ENCODE data around the gene CCDC85B. TPM values are rescaled to one million over a fixed set of nuclear protein-coding genes. Genes with fewer than 3 reads are reported as not detected.

CCDC85B gene
- total RNA-seq, 1 experiment from 2014 or later: 14.7 TPM

DNA sequence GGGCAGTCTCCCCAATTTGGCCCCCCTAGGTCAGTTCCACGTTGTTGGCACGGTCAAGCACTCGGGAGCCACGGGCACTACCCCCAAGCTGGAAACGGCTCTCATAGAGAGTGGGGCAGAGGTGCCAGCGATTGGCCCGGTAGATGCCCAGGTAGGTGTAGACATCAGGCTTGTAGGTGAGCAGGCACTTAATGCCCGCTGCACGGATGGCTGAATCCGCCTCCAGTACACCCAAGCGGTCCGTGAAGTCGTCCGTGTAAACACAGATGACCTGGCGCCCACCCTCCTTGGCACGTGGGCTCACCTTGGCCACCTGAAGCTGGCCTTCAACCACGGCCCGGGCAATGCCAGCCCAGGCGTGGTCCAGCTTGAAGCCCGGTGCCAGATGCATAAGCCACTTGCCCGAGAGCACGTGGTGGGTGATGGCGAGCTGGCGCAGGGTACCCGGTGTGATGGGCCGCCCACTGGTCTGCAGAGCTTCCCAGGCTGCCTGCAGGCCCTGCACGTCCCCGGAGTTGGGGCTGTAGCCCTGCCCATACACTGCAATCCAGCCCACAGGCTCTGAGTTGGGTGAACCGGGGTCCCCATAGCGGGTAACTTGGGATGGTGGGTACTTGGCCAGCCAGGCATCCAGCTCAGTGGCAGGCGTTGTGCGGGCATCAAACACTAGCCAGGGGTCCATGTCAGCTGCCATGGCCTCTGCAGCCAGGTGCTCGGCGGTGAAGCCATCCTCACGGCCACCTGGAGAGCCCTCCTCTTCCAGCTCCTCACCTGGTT lies 27.1 kb downstream of the CCDC85B start:
- Mint-ChIP-seq H3K4me1 (ENCODE audit: low read depth, unreplicated experiment) (no peaks in the 10 kb centered on the region), H3K27ac (ENCODE audit: unreplicated experiment) (peak overlapping the region; percentile 68), H3K36me3 (ENCODE audit: insufficient read depth, unreplicated experiment) (peaks cover 19% of the 10 kb centered on the region), H3K4me3 (ENCODE audit: unreplicated experiment) (peak overlapping the region; percentile 90), H3K9me3 (ENCODE audit: unreplicated experiment) (no peaks in the 10 kb centered on the region), H3K27me3 (ENCODE audit: insufficient read depth, unreplicated experiment) (no peaks in the 10 kb centered on the region)
- no peaks in the 10 kb centered on the region; the same call in 1 of the 2 replicates for H3K36me3 ChIP-seq (ENCODE audit: control insufficient read depth, insufficient read depth, low read length)
- intact Hi-C loops (cut with micrococcal nuclease; ENCODE audit: unreplicated experiment): loop anchor here (2.0 to 5.0 kb wide), 2 partner anchors 27 to 45 kb away; partner anchors contain the start of genes CCDC85B and SART1
- no peaks in the 10 kb centered on the region for H3K27me3 ChIP-seq (replicated peaks; ENCODE audit: control insufficient read depth, insufficient read depth, low read length)
- TF ChIP-seq, protein P1, sequence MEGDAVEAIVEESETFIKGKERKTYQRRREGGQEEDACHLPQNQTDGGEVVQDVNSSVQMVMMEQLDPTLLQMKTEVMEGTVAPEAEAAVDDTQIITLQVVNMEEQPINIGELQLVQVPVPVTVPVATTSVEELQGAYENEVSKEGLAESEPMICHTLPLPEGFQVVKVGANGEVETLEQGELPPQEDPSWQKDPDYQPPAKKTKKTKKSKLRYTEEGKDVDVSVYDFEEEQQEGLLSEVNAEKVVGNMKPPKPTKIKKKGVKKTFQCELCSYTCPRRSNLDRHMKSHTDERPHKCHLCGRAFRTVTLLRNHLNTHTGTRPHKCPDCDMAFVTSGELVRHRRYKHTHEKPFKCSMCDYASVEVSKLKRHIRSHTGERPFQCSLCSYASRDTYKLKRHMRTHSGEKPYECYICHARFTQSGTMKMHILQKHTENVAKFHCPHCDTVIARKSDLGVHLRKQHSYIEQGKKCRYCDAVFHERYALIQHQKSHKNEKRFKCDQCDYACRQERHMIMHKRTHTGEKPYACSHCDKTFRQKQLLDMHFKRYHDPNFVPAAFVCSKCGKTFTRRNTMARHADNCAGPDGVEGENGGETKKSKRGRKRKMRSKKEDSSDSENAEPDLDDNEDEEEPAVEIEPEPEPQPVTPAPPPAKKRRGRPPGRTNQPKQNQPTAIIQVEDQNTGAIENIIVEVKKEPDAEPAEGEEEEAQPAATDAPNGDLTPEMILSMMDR (IDR thresholded peaks at IDR 0.05; ENCODE audit: insufficient read depth in 1 of 2, low read depth in 1 of 2, low read length in 1 of 2, severe bottlenecking in 1 of 2, unreplicated experiment in 1 of 2): no peak
- POLR2A ChIA-PET: interaction anchor here (0.5 to 0.6 kb wide), 2 partner anchors 16 to 29 kb away, joined by 3 to 5 read pairs; partner anchors contain the start of gene FIBP
- no TSS peak for BruUV-seq (replicated peaks)
- H3K4me3 ChIP-seq (ENCODE audit: low read depth, low read length): peak overlapping the region; percentile 84
- H3K9me3 ChIP-seq: no peaks in the 10 kb centered on the region
- CTCF ChIA-PET: interaction anchor here (1.6 kb wide), 1 partner anchor 29 kb away, joined by 8 read pairs; the partner anchor contains the start of gene FIBP
- DNase-seq: no peak
- peaks cover 15% of the 10 kb centered on the region for H3K4me1 ChIP-seq

DNA sequence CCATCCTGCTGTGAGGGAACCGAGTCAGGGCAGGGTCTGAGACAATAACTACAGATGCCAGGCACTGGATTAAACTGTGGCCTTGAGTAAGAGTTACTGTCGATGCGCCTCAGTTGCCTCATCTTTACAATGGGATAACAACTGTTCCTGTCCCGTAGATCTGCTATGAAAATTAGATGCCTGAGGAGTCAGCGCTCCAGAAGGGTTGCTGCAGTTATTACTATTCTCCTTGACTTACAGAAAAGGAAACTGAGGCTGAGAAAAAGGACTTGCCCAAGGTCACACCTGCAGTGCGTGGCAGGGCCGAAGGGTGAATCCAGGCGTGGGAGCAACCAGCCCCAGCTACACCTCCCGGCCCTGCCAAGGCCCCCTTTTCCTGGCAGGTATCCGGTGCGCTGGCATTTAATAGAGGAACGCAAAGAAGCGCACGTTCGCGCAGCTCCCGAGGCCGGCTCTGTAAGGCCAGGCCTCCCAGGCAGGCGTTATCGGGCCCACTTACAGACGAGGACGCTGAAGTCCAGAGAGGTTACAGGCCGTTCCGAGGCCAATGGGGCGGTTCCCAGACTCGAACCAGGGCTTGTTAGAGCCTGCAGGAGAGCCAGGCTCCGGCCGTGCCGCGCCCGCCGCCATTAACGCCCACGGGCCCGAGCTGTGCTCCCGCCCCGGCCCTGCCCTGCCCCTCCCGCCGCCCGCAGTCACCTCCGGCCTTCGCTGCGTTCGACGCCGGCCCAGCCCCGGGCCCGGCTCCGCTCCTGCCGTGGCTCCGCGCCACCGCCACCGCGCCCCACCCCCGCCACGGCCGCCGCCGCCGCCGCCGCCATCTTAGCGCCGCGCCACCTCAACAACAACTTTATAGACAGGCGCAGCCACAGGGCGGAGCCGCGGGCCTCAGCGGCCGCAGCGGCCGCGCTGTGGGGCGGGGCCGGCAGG lies 28.0 kb downstream of the CCDC85B start, which contains the start of gene C11orf68:
Gene C11orf68 (minus strand): TSS at position 852 of the 930 bp plus-strand sequence. CDS start 31 bp downstream, at position 821.
- Histone ChIP-seq H3K27me3 (replicated peaks; ENCODE audit: control insufficient read depth, insufficient read depth, low read length) (no peaks in the 10 kb centered on the region), H3K4me1 (peaks cover 15% of the 10 kb centered on the region), H3K36me3 (ENCODE audit: control insufficient read depth, insufficient read depth, low read length) (no peaks in the 10 kb centered on the region; the same call in 1 of the 2 replicates), H3K4me3 (ENCODE audit: low read depth, low read length) (peak within 1 kb of the TSS; percentile 95), H3K9me3 (no peaks in the 10 kb centered on the region)
- H3K27me3 Mint-ChIP-seq (ENCODE audit: insufficient read depth, unreplicated experiment): no peaks in the 10 kb centered on the region
- peak within 1 kb of the TSS; percentile 90 for H3K4me3 Mint-ChIP-seq (ENCODE audit: unreplicated experiment)
- ChIA-PET POLR2A (interaction anchor here (0.5 kb wide), 1 partner anchor 30 kb away, joined by 5 read pairs; the partner anchor contains the start of gene FIBP), CTCF (interaction anchor here (1.6 kb wide), 1 partner anchor 30 kb away, joined by 8 read pairs; the partner anchor contains the start of gene FIBP)
- no peaks in the 10 kb centered on the region for H3K4me1 Mint-ChIP-seq (ENCODE audit: low read depth, unreplicated experiment)
- no peaks in the 10 kb centered on the region for H3K9me3 Mint-ChIP-seq (ENCODE audit: unreplicated experiment)
- peaks cover 19% of the 10 kb centered on the region for H3K36me3 Mint-ChIP-seq (ENCODE audit: insufficient read depth, unreplicated experiment)
- TSS peak; percentile 42 for BruUV-seq (replicated peaks)
- no peak for DNase-seq
- TF ChIP-seq, protein P1 (IDR thresholded peaks at IDR 0.05; ENCODE audit: insufficient read depth in 1 of 2, low read depth in 1 of 2, low read length in 1 of 2, severe bottlenecking in 1 of 2, unreplicated experiment in 1 of 2): no peak
- peak within 1 kb of the TSS; percentile 75 for H3K27ac Mint-ChIP-seq (ENCODE audit: unreplicated experiment)
- intact Hi-C loops (cut with micrococcal nuclease; ENCODE audit: unreplicated experiment): loop anchor here (2.0 to 5.0 kb wide), 2 partner anchors 28 to 44 kb away; partner anchors contain the start of genes CCDC85B and SART1

Data from Caco-2 (cell line).